ENCODE results near the gene TCF15.

TCF15 gene

DNA sequence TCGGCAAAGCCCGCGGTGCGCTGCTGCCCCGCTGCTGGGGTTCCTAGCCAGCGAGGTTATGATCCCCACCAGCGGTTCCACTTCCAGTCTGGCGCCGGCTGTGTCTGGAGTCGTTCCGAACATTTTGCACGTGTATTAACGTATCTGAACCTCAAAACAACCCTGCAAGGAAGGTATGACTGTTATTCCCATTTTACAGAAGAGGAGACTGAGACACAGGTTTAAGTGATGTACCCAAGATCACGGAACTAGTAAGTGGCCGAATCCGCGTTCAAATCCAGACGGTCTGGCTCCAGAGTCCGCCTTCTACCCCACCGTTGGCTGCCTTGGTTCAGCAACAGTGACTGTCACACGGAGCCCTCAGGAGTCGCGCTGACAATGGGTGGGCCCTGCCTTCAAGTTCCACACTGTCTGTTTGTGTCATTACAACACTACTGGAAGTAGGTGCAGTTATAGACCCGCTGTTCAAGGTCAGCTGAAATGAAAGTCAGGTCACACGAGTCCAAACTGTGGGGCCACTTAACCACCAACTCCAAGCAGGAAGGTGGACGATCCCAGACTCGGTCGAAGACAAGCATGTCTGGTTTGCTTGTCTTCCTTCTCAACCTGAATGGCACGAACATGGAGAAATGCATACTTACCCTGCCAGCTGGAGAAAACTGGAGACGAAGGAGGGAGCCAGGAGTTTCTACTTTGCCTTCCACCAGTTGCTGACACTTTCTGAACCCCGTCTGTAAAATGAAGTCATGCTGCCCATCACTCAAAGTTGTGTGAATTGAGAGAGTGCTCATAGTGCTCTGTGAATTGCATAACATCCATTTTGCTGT is 43.7 kb upstream of the TCF15 start:
- no peak for DNase-seq (ENCODE audit: low spot score)
- TF ChIP-seq, protein P1, sequence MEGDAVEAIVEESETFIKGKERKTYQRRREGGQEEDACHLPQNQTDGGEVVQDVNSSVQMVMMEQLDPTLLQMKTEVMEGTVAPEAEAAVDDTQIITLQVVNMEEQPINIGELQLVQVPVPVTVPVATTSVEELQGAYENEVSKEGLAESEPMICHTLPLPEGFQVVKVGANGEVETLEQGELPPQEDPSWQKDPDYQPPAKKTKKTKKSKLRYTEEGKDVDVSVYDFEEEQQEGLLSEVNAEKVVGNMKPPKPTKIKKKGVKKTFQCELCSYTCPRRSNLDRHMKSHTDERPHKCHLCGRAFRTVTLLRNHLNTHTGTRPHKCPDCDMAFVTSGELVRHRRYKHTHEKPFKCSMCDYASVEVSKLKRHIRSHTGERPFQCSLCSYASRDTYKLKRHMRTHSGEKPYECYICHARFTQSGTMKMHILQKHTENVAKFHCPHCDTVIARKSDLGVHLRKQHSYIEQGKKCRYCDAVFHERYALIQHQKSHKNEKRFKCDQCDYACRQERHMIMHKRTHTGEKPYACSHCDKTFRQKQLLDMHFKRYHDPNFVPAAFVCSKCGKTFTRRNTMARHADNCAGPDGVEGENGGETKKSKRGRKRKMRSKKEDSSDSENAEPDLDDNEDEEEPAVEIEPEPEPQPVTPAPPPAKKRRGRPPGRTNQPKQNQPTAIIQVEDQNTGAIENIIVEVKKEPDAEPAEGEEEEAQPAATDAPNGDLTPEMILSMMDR (IDR thresholded peaks at IDR 0.05; ENCODE audit: borderline replicate concordance, control extremely low read depth, extremely low read depth, insufficient read depth, missing control alignments): no peak
- in situ Hi-C loops (cut with MboI; ENCODE audit: low sequenced_read_pairs, unreplicated experiment): no loop called here

DNA sequence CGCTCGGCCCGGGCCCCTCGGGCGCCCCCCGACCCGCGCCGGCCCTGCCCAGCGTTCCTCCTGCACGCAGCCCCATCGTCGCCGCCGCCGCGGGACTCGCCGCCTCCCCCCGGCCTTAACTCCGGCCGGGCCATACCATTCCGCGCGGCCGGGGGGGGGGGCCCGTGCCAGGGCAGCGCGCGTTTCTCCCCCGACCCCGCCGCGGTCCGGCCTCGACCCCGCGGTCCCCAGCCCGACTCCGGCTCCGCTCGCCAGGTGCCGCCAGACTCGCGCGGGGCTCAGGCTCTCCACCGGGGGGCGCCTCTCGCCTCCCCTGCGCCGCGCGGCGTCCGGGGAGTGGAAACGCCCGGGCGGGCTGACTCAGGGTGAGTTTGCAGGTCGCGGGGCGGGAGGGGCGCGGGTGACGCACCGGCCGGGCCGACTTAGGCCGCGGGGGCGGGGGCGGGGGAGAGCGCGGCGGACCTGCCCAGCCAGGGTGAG is 43.0 kb upstream of the TCF15 start, which contains the start of gene SRXN1:
SRXN1 (minus strand) TSS at position 91 of the 480 bp plus-strand sequence; CDS start at position 76, 15 bp downstream.
- TF ChIP-seq, protein P1 (IDR thresholded peaks at IDR 0.05; ENCODE audit: borderline replicate concordance, control extremely low read depth, extremely low read depth, insufficient read depth, missing control alignments): peak; percentile 91
- in situ Hi-C loops (cut with MboI; ENCODE audit: low sequenced_read_pairs, unreplicated experiment): no loop called here
- peak; percentile 95 for DNase-seq (ENCODE audit: low spot score)

DNA sequence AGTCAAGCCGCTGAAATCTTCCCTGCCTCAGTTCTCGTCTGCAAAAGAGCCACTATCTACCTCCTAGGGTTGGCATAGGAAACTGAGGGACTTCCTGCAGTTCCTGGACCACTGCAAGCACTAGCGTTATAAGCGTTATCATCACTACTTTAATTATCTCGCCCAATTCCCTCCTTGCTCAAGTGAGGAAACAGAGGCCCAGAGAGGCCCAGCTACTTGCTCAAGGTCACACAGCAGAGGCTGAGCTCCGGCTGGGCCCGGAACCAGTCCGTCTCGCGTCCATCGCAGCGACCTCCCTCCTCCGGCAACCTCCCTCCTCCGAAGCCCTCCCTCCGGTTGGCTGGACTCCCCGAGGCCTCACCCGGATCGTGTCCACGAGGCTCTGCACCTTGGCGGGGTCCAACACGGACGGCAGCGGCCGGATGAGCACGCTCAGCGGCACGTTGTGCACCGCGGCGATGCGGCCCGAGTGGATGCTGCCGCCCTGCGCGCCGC is 42.6 kb upstream of the TCF15 start:
- TF ChIP-seq, protein P1 (IDR thresholded peaks at IDR 0.05; ENCODE audit: borderline replicate concordance, control extremely low read depth, extremely low read depth, insufficient read depth, missing control alignments): no peak

DNA sequence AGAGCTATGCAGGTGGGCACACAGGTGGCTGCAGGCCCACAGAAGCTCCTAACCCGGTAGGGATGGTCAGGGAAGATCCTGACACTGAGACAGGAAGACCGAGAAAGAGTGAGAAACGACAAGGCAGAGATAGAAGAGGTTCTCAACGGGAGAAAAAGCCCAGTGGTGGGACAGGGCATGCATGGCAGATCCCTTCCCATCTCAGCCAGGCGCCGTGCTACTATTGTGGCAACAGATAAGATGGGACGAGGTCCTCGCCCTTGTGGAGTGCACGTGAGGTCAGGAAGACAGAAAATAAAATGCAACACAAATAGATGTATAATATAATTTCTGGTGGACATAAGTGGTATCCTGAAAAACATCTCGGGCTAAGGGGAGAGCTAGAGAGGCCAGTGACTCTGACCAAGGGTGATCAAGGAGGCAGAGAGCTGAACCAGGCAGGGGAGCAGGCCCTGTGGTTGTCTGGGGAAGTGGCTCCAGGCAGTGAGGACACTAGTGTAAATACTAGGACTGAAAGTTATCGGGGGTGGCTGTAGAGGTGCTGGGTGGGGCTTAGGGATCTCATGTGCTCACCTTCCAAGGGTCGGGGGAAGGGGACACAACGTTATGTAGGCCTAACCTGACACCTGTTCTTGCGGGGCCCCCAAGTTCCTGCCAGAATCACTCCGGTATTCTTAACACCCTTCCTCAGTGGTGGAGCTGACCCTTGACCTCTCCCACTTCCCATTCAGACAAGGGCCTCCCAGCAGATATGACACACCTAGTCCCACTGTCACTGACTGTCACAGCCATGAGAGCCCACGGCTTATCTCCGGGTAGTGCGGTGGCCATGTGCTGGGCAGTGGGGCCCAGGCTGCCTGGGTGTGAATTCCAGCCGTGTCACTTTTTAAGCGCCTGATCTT is 41.9 kb upstream of the TCF15 start:
- TF ChIP-seq, protein P1 (IDR thresholded peaks at IDR 0.05; ENCODE audit: borderline replicate concordance, control extremely low read depth, extremely low read depth, insufficient read depth, missing control alignments): no peak
- DNase-seq (ENCODE audit: low spot score): no peak
- in situ Hi-C loops (cut with MboI; ENCODE audit: low sequenced_read_pairs, unreplicated experiment): no loop called here

More for the DNA sequence above, 42.6 kb upstream of the TCF15 start:
- in situ Hi-C loops (cut with MboI; ENCODE audit: low sequenced_read_pairs, unreplicated experiment): no loop called here
- no peak for DNase-seq (ENCODE audit: low spot score)

DNA sequence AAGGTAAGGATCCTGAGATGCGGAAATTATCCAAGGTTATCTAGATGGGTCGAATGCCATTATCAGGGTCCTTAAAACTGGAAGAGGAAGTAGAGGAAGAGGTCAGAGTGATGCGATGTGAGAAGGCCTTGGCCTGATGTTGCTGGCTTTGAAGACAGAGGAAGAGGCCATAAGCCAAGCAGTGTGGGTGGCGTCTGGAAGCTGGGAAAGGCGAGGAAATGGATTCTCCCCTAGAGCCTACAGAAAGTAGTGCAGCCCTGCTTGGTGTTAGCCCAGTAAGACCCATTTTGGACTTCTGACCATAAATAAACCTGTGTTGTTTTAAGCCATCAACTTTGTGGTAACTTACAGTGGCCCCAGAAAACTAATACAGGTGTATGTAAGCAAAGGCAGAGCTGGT is 40.8 kb upstream of the TCF15 start:
- TF ChIP-seq, protein P1 (IDR thresholded peaks at IDR 0.05; ENCODE audit: borderline replicate concordance, control extremely low read depth, extremely low read depth, insufficient read depth, missing control alignments): no peak
- in situ Hi-C loops (cut with MboI; ENCODE audit: low sequenced_read_pairs, unreplicated experiment): no loop called here
- no peak for DNase-seq (ENCODE audit: low spot score)

DNA sequence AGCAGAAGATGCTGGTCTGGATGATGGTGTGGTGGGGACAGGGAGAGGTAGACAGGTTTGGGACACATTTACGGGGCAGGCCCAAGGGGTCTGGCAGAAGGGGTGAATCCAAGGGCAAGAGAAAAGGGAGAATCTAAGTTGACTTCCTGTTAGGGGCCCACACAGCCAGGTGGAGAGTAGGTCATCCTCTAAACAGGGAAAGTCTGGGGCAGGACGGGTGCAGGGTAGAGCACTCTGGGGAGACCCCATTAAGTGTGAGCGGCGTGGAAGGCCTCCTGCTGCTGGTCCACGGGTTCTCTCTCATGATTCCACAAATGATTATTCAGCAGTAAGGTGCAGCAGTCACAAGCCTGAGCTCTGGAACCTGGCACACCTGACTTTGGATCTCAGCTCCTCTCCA is 40.2 kb upstream of the TCF15 start:
- no peak for DNase-seq (ENCODE audit: low spot score)
- in situ Hi-C loops (cut with MboI; ENCODE audit: low sequenced_read_pairs, unreplicated experiment): no loop called here
- TF ChIP-seq, protein P1 (IDR thresholded peaks at IDR 0.05; ENCODE audit: borderline replicate concordance, control extremely low read depth, extremely low read depth, insufficient read depth, missing control alignments): no peak
